Esophagus mucosa (tissue), 1 donor: ENCODE results near the gene AANAT. TPM values are rescaled to one million over a fixed set of nuclear protein-coding genes. Genes with fewer than 3 reads are reported as not detected.

Experiments
- ATAC-seq: fragments of 200-7000 bp; cut with Tn5 transposase; one replicate; pipeline ENCODE4 v1.9.1; 2020
- total RNA-seq: library from RNA; stranded (reverse); gene quantifications from one replicate; pipeline ENCODE4 v1.2.4, GENCODE V29; 2023
- donor health status: DM: yes; HTN: yes; CAD: no.

Gene AANAT
- total RNA-seq = not detected

DNA sequence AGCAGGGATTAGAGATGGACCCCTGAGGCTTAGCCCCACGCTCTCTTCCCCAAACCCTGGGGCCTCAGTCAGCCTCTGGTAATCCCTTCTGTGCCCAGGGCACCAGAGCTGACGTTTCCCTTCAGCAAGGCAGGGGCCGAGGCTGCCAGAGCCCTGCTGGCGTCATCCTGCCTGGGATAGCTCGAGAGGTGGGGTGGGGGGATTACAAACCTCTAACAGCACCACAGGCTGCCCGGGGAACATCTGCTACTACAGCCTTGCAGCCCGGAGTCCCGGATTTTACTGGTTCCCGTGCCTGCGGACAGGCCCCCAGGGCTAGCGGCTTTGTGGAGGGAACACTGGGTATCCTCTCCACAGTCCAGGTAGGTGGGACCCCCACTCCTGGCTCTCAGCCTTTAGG is at the start of gene AANAT:
Gene AANAT, plus strand, starts transcription at position 238 of the 400 bp plus-strand sequence. CDS start 1,144 bp downstream, outside the sequence.
- ATAC-seq = no peak

DNA sequence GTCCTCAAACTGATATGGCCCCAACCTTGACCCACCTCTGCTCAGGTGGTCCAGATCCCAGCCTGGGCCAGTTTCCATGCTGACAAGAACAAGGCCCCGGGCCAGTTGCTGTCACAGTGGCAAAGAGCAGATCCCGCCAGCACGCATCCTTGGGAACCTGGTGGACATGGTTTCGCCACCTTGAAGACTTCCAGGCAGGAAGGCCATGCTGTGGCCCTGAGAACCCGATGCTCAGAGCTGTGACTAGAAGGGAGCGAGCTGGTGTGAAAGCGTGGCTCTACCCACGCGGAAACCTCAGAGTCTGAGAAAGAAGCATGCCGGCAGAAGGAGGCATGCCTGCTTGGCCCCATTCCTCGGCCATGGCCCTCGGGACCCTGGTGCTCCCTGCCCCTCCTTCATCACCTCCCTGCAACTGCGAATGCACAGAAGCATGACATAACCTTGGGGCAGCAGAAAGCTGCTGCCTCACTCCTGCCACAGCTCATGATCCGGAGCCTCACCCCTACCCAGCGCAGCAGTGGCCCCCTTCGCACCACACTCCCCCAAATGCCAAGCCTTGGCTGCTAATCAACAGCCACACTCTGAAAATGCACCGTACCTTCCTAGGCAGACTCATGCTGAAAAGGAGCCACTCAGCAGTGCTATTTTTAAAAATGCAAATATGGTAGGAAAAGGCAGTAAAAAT is 47.7 kb upstream of the AANAT start:
- ATAC-seq = no peak

DNA sequence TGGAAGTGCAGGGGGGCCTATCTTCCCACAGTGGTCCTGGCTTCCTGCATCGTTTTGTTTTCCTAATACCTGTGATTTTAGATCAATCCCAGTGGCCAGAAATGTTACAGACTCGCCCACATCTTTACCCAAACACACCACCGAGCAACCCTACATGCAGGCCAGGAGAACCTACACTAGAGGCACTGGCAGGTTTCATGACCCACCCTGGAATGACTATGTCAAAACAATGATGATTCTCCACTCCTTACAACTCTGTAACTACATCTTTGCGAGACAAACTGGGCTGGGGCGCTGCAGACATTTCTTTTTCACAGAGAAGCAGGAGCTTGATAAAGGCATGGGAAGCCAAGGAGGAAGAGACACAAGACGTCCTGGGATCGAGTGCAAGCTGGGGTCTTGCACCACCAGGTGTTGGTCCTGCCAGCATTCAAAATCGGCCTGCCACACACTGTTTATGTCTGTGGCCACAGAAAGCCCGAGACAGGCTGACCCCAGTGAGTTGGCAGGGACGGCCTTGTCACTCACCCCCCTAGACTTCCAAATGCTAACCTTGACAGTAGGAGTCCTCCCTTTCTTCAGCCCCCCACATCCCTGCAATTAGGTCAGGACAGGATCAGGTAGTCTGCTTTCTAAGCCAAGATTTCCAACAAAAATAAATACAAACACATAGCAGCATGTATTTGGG is 46.9 kb upstream of the AANAT start:
- ATAC-seq = no peak

DNA sequence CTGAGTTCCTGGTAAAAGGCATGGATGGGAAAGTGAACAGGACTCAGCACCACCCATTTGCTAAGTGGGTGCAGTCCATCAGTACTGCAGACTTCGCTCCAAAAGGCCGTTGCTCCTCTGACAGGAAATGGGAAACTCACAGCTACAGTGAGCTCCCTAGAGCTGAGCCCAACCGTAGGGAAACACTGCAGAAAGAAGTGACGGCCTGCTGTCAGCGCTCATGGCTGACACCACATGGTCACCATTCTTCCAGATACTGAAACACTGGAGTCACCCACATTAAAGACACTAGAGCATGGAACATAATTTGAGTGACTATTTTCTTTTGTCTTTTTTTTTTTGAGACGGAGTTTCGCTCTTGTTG is 46.4 kb upstream of the AANAT start:
- ATAC-seq = no peak

DNA sequence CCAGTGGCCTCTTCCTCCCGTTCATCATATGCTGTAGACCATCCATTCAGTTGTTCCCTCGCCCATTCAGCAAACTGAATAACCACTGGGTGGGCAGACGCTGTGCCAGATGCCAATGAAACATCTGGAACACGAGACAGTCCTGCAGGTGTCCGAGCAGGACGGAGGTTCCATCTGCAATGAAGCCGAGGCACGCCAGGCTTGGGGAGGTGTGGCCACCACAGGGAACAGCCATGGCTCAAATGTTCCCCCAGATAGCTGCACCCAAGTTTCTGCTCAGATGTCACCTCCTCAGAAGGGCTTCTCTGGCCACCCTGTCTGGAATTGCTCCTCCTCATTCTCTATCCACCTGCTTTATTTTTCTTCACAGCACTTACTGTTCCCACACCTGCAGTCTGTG is 45.0 kb upstream of the AANAT start:
- no peak for ATAC-seq

DNA sequence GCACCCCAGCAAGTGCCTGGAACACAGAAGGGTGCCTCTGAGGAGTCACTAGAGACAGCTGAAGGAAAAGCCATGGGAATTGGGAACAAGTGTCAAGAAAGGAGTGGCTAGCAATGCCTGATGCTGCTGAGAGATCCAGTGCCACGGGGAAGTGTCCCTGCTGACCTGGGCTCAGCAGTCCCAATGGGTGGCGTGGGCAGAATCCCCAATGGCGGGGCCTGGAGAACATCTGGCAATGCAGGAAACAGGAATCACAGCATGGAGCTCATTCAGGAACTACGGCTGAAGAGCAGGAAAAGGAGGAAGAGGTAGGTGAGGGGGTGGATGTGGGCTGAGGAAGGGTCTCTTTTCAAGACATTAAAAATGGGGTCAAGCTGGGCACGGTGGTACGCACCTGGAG is 44.5 kb upstream of the AANAT start:
- no peak for ATAC-seq

DNA sequence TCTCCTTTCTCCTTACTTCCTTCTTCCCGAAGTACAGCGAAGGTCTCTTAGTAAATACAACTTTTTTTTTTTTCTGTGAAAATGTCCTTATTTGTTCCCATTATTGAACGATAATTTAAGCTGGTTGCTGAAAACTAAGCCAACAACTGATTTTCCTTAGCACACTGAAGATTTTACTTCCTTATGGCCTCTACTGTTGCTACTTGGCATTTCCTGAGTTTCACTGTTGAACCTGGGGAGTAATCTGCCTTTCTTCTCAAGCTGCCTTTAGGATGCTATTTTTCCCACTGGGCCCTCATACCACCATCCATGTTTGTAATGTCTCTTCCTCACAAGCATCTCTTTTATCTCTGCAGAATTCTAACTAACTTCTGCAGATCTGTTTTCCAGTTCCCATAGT is 40.5 kb upstream of the AANAT start:
- ATAC-seq = no peak

DNA sequence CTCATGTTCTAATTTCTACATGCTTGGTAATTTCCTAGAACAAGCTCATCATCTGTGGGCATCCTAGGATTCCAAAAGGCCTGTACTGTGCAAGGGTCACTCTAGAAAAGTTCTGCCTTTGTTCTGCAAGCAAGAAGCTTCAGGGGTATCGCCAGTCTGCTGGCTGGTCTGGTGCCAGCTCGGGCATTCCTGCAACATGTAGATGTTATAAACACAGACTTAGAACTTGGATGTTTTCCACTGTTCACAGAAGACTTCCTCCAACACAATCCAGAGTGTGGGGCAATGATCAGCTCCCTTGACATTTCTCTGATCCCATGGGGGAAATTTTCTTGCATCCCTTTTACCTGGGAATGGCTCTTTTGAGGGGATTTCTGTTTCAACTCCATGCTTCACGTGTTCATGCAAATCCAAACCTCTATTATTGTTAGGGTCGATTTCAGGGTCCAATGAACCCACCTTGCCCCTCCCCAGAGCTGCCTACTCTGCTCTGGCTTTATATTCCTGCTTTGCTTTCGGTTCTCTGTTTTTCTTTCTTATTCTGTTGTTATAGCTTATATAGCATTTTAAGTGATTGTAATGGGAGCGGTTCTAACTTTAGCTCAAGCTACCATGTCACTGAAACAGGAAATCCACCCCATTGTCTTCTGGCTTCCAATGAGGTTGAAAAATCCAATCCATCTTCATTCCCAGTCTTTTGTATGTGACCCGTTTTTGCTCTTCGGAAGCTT is 39.7 kb upstream of the AANAT start:
- no peak for ATAC-seq

DNA sequence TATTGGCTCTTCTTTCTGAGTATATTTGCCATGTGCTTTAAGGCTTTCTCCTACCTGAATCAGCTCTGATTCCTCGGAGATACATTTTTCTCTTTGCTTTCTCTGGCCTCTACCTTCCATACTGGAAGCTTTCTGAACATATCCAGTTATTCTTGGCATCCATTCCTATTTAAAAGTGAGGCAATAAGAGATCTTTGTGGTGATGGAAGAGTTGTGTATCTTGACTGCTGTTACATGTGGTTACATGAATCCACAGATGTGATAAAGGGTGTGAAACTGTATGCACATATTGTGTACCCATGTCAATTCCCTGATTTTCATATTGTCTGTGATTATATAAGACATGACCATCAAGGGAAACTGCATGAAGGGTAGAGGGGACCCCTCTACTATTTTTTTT is 38.9 kb upstream of the AANAT start:
- no peak for ATAC-seq

DNA sequence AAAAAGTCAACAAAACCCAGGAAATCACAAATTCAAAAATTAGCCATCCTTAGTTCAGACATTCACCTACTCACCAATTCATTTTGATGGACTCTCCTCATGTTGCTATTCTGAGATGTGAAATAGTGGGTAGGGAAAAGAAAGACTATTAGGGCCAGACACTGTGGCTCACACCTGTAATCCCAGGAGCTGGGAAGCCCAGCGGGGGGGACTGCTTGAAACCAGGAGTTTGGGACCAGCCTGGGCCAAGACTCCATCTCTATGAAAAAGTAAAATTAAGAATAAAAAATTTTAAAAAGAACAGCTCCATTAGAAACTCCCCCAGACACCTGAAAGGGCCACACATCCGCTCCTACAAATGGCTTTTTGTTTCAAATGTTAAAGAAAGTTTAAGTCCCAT is 35.9 kb upstream of the AANAT start:
- no peak for ATAC-seq

DNA sequence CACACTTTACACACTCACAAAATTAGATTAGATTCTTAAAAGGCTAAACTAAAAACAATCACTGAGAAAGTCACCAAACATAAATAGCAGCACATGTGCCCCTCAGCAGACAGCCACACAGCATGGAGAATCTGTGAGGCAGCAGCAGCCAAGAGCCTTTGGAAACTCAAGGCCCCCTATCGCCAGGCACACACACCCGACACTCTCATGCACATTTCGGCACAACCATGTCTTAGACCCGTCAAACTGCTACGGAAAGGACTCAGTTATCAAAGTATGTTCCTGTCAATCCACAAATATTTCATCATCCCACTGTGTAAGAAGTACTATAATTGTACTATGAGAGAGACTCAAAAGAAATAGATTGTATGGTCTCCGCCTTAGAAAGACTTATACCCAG is 35.4 kb upstream of the AANAT start:
- ATAC-seq = no peak

DNA sequence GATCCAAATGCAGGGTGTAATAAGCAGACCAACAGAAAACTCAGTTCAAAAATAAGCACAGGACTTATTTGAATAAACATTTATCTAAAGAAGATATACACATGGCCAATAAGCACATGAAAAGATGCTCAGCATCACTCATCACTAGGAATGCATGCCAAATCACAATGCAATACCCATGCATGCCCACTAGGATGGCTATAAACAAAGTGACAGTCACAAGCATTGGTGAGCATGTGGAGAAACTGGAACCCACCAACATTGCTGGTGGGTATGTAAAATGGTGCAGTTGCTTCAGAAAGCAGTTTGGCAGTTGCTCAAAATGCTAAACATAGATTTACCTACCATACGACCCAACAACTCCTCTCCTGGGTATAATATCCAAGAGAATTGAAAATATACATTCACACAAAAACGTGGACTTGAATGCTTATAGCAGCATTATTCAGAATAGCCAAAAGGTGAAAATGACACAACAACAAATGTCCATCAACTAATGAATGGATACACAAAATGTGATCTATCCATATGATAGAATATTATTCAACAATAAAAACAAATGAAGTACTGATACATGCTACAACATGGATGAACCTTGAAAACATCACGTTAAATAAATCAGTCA is 34.6 kb upstream of the AANAT start:
- no peak for ATAC-seq

DNA sequence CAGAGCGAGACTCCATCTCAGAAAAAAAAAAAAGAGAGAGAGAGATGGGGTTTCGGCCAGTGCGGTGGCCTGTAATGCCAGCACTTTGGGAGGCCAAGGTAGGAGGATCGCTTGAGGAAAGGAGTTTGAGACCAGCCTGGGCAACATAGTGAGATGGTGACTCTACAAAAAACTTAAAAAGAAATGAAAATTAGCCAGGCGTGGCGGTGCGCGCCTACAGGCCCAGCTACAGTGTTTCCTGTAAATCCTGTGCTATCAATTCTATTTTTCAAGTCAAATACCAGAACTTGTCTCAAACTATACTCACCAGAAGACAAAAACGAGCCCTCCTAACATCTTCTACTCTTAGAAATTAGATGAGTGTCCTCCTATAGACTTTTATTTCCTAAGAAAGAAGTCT is 33.7 kb upstream of the AANAT start:
- no peak for ATAC-seq

DNA sequence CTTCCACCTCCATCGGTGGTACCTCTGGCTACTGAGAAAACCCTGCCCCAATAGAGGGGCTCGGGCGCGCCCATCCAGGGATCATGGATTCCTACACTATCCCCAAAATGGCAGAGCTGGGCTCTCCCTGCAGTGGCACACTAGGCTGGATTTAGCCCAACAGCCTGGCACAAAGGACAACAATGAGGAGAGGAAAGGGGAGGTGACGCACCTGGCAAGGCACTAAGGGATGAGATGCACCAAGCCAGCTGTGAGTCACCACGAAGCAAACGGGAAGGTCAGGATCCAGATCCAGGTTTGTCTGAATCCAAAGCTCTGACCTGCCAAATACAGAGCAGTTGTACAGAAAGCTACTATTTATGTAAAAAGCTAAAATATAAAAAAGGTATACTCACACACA is 32.5 kb upstream of the AANAT start:
- peak; percentile 77 for ATAC-seq

DNA sequence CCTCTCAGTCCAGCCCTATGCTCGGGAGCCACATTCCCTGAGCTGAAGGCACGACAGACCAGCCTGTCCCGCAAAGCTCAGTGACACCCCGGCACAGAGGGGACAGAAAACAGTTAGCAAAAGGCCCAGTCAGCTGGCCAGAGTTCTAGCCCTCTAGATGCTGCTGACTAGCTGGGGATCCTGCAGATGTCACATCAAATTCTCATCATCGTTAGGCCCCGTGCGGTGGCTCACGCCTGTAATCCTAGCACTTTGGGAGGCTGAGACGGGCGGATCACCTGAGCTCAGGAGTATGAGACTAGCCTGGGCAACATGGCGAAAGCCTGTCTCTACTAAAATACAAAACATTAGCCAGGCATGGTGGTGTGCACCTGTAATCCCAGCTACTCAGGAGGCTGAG is 31.7 kb upstream of the AANAT start:
- no peak for ATAC-seq

DNA sequence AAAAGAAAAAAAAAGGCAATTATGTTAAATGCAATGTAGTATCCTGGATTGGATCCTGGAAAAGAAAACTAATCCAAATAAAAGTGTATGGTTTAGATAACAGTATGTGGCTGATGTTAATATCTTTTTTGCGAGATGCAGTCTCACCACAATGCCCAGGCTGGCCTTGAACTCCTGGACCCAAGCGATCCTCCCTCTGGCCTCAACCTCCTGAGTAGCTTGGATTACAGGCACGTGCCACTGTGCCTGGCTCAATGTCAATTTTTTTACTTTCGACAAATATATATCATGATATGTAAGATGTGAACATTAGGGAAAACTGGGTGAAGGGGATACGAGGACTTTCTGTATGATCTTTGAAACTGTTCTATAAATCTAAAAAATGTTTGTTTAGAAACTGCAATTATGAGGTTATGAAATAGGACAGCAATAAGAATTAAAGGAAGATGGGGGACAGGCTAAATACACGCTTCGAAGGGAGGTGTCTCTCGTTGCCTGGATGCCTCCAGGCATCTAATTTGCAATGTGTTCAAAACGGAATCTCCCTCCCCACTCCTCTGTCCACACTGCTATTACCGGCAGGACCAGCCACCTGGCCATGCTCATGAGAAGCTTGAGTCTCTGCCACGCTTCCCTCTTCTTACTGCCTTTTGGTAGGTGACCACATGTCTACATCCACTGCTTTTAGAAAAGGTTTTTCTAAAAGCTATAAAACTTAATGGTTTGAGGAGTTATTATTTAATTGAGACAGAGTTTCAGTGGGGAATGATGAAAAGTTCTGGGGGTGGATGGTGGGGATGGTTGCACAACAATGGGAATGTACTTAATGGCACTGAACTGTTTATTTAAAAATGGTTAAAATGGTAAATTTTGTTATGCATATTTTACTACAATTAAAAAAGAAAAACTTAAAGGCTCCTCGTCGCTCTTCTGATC is 29.7 kb upstream of the AANAT start:
- no peak for ATAC-seq

DNA sequence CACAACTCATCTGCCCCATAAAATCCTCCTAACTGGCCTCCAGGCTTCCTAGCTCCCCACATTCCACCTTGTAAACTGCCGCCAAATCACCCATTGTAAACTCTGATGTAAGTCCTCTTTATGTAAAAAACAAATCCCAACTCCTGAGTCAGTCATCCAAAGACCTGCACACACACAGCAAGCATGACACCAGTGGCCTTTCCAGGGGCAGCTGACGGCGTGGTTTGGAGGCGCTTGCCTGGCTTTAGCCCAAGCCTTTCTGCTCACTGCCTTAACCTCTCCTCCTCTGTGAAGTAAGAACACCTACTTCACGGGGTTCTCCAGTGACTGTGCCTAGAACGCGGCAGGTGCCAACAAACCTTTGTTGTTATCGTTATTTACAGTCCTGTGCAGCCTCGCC is 28.5 kb upstream of the AANAT start:
- peak; percentile 26 for ATAC-seq

DNA sequence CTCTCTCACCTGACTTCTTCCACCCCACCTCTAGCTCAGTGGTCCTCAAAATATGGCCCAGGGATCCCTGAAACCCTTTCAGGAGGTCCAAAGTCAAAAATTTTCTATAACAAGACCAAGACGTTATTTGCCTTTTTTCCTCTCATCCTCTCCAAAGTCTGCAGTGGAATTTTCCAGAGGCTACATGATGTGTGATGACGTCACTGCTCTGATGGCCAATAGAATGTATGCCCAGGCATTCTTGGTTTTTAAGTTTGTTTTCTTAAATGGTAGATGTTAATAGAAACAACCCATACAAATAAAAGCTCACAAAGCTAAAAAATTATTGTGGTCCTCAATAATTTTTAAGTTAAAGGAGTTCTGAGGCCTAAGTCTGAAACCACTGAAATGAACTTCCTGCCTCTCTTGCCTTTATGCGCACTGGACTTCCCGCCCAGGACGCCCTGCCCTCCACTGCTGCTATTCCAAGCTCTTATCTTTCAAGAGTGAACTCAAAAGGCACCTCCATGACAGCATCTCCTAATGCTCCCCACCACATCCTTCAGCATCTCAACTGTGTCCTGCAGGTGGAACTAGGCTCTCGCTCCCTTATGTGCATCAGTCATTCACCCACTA is 28.0 kb upstream of the AANAT start:
- ATAC-seq = no peak

DNA sequence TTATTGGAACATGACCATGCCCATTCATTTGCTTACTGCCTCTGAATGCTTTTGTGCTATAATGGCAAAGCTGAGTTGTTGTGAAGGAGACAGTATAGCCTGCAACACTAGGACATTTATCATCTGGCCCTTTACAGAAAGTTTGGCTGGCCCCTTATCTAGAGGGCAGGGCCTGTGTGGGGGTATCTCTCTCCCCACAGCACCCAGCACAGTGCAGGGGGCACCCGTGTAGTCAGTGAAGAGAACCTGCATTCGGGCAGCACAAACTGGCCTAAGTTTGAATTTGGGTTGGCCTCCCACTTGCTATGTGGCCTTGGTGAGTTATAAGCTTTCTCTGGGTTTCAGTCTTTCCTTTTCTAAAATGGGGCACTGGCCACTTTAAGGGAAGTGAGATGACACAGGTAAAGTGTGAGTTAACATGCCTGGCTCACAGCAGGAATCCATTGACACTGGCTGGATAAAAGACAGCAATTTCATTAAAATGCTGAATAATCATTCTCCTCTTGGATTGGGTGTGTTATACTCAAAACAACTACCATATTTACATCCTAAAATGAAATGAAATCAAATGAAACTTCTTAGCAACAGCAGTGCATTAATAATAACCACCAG is 26.5 kb upstream of the AANAT start:
- ATAC-seq = no peak

DNA sequence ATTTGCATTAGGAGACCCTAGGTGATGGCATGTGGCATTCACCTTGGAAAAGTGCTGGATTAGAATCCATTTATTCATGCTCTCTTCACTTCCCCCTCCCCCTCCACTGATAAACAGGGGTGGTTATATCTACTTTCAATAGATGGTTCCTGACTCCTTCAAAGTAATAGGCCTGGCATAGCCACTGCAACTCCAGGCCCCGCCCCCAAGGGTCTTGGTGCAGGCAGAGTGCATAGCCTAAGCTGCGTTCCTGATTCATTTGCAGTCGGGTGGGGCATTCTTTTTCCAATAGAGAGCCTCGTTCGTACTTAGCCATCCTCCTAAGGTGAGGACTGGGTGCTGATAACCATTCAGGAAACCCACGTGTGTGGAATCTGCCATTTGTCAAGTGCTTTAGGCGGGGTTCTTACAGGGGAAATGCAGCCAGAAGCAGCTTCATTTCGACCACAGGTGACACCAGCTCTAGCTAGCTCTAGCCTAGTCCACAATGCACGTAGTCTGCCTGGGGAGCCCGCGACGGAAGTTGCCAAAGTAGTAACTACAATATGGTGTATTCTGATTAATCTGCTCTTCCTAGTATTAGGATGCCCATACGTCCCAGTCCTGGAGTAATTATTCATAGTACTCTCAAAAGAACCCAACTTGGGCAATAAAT is 25.6 kb upstream of the AANAT start:
- ATAC-seq = no peak
